KMS-11 (cell line): ENCODE measurements around the gene ATP13A2.
"Not testable (repeated sequence)": the region's sequence is repeated elsewhere in the genome, so short reads cannot be mapped to it uniquely, and the experiment has no call there.

ENCODE experiments used
- H2AFZ ChIP-seq: fragments of 200-600 bp; sonication (generic); 2 replicates; pipeline ENCODE4 v1.6.1; 2016; ENCODE audit warnings: antibody characterized with exemption, mixed run types, low read depth
- H3K27ac ChIP-seq: fragments of 200-600 bp; sonication (generic); 2 replicates; pipeline ENCODE4 v1.6.1; 2016; ENCODE audit warnings: mild to moderate bottlenecking, mixed run types
- H3K27me3 ChIP-seq: fragments of 200-600 bp; sonication (generic); 2 replicates; pipeline ENCODE4 v1.6.1; 2017; ENCODE audit warnings: mild to moderate bottlenecking, low read depth, mixed run types, moderate library complexity; ENCODE audit not compliant: insufficient read depth
- H3K36me3 ChIP-seq: fragments of 200-600 bp; sonication (generic); 2 replicates; pipeline ENCODE4 v1.6.1; 2017; ENCODE audit warnings: mild to moderate bottlenecking, mixed run types; ENCODE audit not compliant: insufficient read depth
- H3K4me1 ChIP-seq: fragments of 200-600 bp; sonication (generic); 2 replicates; pipeline ENCODE4 v1.6.1; 2016; ENCODE audit warnings: mild to moderate bottlenecking, low read depth, mixed run types; ENCODE audit not compliant: poor library complexity, severe bottlenecking
- H3K4me2 ChIP-seq: fragments of 200-600 bp; sonication (generic); 2 replicates; pipeline ENCODE4 v1.7.0; 2016; ENCODE audit warnings: mild to moderate bottlenecking, mixed run types
- H3K4me3 ChIP-seq: fragments of 200-600 bp; sonication (generic); IDR thresholded peaks from 2 replicates; pipeline ENCODE4 v1.6.1; 2017; ENCODE audit warnings: low read depth, low read length, mixed read lengths; ENCODE audit not compliant: insufficient read depth
- H3K79me2 ChIP-seq: fragments of 200-600 bp; sonication (generic); 2 replicates; pipeline ENCODE4 v1.6.1; 2016; ENCODE audit warnings: low read depth, mixed run types; ENCODE audit not compliant: insufficient read depth
- H3K9ac ChIP-seq: fragments of 200-600 bp; sonication (generic); 2 replicates; pipeline ENCODE4 v1.6.1; 2016; ENCODE audit warnings: mild to moderate bottlenecking, mixed run types
- H4K20me1 ChIP-seq: fragments of 200-600 bp; sonication (generic); 2 replicates; pipeline ENCODE4 v1.6.1; 2016; ENCODE audit warnings: mild to moderate bottlenecking, mixed run types; ENCODE audit not compliant: insufficient read depth
- TF ChIP-seq, protein P1 (sequence below): fragments of 200-600 bp; sonication (generic); conservative IDR thresholded peaks from 2 replicates; pipeline ENCODE4 v1.6.1; 2017; ENCODE audit warnings: low read depth, mild to moderate bottlenecking, antibody characterized with exemption, low read length, moderate library complexity, mixed read lengths

Gene ATP13A2

GRCh38 chr1:16954579-16954978 lies 57.1 kb downstream of the ATP13A2 start:
- H3K9ac ChIP-seq = no peak overlapping the region
- no peak overlapping the region for H2AFZ ChIP-seq
- H3K4me2 ChIP-seq = no peak overlapping the region
- no peak overlapping the region for H3K4me3 ChIP-seq
- no peak overlapping the region for H3K27ac ChIP-seq
- H4K20me1 ChIP-seq = no peaks in the 10 kb centered on the region
- H3K27me3 ChIP-seq = no peaks in the 10 kb centered on the region
- TF ChIP-seq, protein P1, sequence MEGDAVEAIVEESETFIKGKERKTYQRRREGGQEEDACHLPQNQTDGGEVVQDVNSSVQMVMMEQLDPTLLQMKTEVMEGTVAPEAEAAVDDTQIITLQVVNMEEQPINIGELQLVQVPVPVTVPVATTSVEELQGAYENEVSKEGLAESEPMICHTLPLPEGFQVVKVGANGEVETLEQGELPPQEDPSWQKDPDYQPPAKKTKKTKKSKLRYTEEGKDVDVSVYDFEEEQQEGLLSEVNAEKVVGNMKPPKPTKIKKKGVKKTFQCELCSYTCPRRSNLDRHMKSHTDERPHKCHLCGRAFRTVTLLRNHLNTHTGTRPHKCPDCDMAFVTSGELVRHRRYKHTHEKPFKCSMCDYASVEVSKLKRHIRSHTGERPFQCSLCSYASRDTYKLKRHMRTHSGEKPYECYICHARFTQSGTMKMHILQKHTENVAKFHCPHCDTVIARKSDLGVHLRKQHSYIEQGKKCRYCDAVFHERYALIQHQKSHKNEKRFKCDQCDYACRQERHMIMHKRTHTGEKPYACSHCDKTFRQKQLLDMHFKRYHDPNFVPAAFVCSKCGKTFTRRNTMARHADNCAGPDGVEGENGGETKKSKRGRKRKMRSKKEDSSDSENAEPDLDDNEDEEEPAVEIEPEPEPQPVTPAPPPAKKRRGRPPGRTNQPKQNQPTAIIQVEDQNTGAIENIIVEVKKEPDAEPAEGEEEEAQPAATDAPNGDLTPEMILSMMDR = no peak
- no peaks in the 10 kb centered on the region for H3K79me2 ChIP-seq
- H3K4me1 ChIP-seq = no peaks in the 10 kb centered on the region
- no peaks in the 10 kb centered on the region for H3K36me3 ChIP-seq

DNA sequence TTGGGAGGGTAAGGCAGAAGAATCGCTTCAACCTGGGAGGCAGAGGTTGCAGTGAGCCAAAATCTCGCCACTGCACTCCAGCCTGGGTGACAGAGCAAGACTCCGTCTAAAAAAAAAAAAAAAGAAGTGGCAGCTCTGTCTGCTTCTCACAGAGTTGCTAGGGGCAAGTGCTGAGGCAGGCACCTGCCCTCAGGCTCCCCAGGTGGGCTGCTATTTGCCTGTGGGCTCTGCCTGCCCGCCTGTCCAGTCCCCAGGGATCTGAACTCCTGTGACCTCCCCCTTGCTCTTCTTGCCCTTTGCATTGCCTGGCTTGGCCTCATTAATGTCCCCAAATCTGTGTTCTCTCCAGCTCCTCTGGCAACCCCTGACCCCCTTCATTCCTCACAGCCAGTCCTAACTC lies 59.4 kb downstream of the ATP13A2 start:
- not testable (repeated sequence) for H2AFZ ChIP-seq, H3K36me3 ChIP-seq, H3K4me3 ChIP-seq

GRCh38 chr1:16949026-16949425 lies 62.7 kb downstream of the ATP13A2 start:
- H3K27me3 ChIP-seq, H3K4me2 ChIP-seq, H3K4me3 ChIP-seq, H3K9ac ChIP-seq, H2AFZ ChIP-seq, H4K20me1 ChIP-seq, H3K4me1 ChIP-seq, H3K36me3 ChIP-seq, H3K27ac ChIP-seq, H3K79me2 ChIP-seq: not testable (repeated sequence)

More for the DNA sequence above, 59.4 kb downstream of the ATP13A2 start:
- not testable (repeated sequence) for H3K9ac ChIP-seq, H3K4me1 ChIP-seq, H3K4me2 ChIP-seq, H3K27ac ChIP-seq, H3K79me2 ChIP-seq, H4K20me1 ChIP-seq, H3K27me3 ChIP-seq

DNA sequence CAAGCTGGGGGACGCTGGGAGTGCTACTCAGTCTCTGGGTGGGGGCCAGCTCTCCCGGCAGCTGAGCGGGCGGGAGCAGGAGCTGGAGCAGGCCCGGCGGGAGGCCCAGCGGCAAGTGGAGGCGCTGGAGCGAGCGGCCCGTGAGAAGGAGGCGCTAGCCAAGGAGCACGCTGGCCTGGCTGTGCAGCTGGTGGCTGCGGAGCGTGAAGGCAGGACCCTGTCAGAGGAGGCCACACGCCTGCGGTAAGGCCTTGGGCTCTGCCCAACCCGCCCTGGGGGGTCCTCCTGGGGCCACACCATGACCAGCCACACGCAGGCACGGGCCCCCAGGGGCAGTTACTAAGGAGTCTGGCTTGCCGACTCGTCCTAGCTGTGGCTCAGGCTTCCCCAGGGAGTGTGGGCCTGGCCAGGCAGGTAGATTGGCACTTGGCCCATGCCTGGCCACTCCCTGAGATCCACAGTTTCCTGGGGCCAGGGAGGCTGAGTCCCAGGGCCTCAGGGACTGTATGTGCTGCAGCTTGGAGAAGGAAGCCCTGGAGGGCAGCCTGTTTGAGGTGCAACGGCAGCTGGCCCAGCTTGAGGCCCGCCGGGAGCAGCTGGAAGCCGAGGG lies 63.3 kb downstream of the ATP13A2 start:
- not testable (repeated sequence) for H2AFZ ChIP-seq, H3K79me2 ChIP-seq, H3K36me3 ChIP-seq, H3K4me3 ChIP-seq, H3K4me1 ChIP-seq, H4K20me1 ChIP-seq, H3K9ac ChIP-seq, H3K27ac ChIP-seq, H3K4me2 ChIP-seq, H3K27me3 ChIP-seq

DNA sequence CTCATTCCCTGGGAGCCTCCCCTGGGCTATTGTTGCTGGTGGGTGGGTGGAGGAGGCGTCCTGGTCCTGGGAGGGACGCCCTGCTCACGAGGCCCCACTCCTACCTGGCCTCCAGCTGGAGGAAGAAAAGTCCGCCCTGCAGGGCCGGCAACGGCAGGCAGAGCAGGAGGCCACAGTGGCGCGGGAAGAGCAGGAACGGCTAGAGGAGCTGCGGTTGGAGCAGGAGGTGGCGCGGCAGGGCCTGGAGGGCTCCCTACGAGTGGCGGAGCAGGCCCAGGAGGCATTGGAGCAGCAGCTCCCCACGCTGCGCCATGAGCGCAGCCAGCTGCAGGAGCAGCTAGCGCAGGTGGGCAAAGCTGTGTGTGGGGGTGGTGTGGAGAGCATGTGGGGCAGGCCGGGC lies 65.1 kb downstream of the ATP13A2 start:
- Histone ChIP-seq H4K20me1 (no peaks in the 10 kb centered on the region), H2AFZ (no peak overlapping the region), H3K4me3 (no peak overlapping the region), H3K27ac (no peak overlapping the region), H3K36me3 (no peaks in the 10 kb centered on the region), H3K4me1 (no peaks in the 10 kb centered on the region), H3K27me3 (no peaks in the 10 kb centered on the region), H3K79me2 (no peaks in the 10 kb centered on the region), H3K9ac (no peak overlapping the region), H3K4me2 (no peak overlapping the region)
- TF ChIP-seq, protein P1 = no peak

DNA sequence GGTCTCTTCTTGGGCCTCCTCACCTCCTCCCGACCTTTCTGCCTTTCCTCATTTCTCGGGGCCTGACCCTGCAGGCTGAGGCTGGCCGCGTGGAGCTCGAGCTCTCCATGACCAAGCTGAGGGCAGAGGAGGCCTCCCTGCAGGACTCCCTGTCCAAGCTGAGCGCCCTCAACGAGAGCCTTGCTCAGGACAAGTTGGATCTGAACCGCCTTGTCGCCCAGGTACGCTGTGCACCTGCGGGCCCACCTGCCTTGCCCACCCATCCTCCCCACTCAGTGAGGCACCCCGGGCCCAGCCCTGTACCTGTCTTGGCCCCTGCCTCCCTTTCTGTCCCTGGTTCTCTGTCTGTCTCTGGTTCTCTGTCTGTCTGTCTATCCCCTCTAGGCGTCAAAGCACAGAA lies 65.5 kb downstream of the ATP13A2 start:
- not testable (repeated sequence) for H3K9ac ChIP-seq, H3K4me2 ChIP-seq, H3K4me1 ChIP-seq, H3K27ac ChIP-seq, H3K4me3 ChIP-seq, H4K20me1 ChIP-seq, H3K79me2 ChIP-seq, H3K27me3 ChIP-seq, H3K36me3 ChIP-seq, H2AFZ ChIP-seq

GRCh38 chr1:16945512-16945911 lies 66.2 kb downstream of the ATP13A2 start:
- not testable (repeated sequence) for H4K20me1 ChIP-seq, H3K27ac ChIP-seq, H3K4me2 ChIP-seq, H3K27me3 ChIP-seq, H3K9ac ChIP-seq, H2AFZ ChIP-seq, H3K4me1 ChIP-seq, H3K36me3 ChIP-seq, H3K4me3 ChIP-seq, H3K79me2 ChIP-seq
